ENCODE measurements around the gene WDHD1.
"Not testable (repeated sequence)": the region's sequence is repeated elsewhere in the genome, so short reads cannot be mapped to it uniquely, and the experiment has no call there.

The WDHD1 gene

DNA sequence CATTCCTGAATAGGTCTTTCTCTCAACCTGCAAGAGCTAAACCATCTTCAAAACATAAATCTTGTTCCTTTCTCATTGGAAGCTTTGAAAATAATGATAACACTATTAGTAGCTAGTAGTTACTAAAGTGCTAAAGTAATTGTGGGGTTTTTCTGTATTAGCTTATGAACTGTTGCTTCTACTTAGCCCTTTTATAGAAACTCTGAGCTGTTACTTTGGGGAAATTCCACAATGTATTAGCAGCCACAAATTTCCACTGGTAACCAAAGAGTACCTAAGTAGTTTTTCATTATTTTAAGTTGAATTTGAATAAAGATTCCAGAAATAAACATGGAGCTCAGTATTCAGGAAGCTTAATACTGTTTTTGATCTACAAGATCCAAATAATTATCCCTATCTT is 18.2 kb upstream of the WDHD1 start:
- no peak for DNase-seq

DNA sequence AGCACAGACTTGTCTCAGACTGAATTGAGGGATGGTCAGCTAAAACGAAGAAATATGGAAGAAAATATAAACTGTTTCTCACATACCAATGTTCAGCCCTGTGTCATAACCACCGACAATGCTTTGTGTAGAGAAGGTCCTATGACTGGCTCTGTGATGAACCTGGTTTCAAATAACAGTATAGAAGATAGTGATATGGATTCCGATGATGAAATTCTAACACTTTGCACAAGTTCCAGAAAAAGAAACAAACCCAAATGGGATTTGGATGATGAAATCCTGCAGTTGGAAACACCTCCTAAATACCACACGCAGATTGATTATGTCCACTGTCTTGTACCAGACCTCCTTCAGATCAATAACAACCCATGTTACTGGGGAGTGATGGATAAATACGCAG is 16.6 kb upstream of the WDHD1 start:
- DNase-seq, result no peak

DNA sequence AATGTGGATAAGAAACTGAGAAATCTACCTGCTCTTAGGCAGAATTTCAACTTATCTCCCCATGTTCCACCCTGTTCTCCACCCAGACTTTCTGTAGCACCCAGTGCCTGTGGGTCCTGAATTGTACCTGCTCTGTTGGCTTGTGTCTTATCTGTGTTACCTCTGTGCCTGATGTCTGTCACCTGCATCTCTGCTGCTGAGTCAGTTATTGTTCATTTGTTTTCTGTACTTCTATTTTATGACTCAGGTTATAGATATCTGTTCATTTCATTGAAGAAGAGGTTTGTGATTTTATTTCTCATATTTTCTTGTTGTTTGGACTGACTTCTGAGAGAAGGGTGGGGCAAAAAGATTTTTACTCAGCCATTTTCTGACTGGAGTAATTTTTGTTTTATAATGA is 11.8 kb upstream of the WDHD1 start:
- no peak for DNase-seq

DNA sequence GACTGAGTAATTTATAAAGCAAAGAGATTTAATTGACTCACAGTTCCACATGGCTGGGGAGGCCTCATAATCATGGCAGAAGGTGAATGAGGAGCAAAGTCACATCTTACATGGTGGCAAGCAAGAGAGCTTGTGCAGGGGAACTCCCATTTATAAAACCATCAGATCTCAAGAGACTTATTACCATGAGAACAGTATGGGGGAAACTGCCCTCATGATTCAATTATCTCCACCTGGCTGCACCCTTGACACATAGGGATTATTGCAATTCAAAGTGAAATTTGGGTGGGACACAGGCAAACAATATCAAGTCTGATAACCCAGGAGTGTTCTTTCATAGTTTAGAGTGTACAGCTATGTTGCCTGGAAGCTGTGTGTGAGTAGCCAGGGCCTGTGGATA is 11.1 kb upstream of the WDHD1 start:
- DNase-seq, result not testable (repeated sequence)

DNA sequence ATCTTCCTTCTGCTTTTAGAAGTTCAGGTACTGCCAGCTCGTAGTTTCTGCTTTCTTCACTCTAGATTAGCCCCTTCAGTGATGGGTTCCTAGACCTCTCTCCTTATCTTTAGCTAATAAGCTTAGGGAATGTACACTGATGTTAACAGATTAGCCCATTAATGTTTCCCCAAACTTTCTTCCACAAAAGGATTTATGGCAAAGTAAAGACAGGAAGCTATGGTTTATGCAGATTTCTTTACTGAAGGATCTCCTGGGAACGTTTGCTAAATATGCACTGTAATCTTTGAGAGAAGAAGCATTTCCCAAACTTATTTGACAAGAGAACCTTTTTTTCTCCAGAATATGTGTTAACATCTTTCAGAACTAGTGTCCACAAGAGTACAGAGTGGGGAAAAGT is 4.3 kb upstream of the WDHD1 start:
- DNase-seq, result no peak

DNA sequence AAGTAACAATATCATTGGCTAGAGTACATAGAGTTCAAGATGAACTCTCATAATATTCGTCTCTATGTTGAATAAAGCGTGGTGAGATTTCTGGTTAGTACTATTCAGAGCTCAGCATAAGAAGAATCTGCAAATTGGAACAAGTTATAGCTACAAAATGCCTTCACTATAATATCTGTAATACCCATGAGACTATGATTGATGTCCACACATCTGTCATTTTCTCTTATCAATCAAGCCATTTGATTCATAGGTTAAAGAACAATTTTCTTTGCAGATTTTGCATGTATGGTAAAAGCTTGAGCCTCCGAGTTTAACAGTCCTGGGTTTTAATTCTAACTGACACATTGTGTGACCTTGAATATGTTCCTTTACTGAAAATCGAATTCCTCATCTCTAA is 1.6 kb upstream of the WDHD1 start:
- DNase-seq, result no peak

DNA sequence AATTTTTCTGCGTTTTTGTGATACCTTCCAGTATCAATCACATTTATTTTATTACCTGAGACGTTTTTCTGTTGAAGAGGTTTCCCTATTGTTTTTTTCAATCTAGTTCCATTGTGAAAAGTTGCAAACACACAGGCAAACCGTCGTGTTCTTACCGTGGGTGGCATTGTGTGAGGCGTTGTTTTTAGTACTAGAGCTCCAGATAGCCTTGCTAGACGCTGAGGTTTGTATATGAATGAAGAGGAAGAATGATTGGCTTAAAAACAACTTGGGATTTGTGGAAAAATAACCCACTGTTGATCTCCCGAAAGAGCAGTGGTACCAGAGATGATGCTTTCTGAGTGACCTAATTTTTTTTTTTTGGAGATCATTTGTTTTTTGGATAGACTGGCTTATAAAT is 1.2 kb upstream of the WDHD1 start:
- no peak for DNase-seq

DNA sequence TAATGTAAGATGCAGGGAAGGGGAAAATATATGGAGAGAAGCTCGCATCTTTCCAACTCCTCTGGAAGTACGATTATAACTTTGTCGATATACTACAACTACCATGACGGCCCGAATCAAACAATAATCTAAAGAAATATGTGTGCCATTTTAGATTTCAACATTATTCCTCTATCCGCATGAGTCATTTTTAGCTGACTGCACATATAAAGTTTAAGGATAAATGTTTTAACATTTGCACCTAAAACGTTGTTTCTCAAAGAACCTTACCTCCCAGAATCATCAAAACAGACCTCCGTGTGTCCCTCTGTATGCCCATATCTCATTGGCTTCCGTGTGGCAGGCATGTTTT is 482 bp downstream of the WDHD1 start:
- DNase-seq, result no peak

DNA sequence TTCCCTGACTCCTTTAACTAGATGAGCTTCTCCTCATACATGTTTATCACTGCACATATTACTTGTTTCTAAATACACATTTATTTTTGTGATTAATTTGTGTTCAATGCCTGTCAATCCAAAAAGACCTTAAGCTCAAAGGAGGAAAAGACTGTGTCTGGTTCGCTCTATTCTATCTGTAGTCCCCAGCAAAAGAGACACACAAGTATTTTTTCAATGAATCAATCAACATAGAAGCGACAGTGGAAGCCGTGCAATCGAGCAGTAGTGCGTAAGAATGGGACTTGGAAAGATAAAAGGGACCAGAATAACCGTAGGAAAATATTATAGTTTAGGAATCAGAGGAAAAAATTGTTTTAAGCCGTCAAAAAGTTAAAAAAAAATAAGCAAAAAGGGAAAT is 951 bp downstream of the WDHD1 start:
- no peak for DNase-seq

DNA sequence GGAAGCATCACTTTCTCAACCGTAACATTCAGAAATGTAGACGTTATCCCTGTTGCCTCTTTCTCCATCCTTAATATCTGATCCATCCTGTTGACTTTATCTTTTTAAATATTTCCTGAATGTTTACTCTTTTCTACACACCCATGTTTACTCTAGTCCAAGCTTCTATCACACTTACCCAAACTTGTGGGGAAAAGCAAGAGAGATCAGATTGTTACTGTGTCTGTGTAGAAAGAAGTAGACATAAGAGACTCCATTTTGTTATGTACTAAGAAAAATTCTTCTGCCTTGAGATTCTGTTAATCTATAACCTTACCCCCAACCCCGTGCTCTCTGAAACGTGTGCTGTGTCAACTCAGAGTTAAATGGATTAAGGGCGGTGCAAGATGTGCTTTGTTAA is 2.5 kb downstream of the WDHD1 start:
- not testable (repeated sequence) for DNase-seq

DNA sequence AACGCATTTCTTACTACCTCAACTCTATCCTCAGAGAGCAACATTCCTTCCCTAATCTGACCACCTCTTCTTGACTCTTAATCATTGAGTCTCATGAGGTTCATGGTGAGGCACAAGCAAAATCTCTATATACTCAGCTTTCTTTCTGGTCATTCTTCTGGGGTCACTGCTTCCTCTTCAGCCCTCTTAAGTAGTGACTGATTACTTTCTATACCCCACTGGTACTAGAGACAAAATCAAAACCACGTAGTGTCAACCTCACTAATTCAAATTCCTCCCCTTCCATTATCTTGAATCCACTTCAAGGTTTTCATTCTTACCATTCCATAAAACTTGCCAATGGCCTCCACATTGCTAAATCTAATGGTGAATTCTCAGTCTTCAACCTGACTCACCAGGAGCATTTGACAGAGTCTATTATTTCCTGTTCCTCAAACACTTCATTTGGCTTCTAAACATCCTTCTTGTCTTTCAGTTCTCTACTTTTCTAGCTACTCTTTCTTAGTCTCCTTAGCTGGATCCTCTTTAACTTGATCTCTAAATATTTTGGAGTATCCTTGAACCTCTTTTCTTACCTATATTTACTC is 6.8 kb downstream of the WDHD1 start:
- no peak for DNase-seq

DNA sequence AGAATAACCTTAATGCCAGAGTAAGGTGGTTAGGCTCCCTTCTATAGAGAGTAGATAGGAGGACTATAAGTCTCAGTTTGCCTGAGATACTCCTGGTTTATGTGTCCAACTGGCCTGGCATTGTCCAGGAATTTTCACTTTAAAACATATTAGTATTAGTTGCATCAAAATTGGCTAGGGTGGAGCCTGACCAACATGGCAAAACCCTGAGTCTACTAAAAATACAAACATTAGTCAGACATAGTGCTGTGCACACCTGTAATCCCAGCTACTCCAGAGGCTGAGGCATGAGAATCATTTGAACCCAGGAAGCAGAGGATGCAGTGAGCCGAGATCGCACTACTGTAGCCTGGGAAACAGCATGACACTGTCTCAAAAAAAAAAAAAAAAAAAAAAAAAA is 11.9 kb downstream of the WDHD1 start:
- DNase-seq, result no peak

DNA sequence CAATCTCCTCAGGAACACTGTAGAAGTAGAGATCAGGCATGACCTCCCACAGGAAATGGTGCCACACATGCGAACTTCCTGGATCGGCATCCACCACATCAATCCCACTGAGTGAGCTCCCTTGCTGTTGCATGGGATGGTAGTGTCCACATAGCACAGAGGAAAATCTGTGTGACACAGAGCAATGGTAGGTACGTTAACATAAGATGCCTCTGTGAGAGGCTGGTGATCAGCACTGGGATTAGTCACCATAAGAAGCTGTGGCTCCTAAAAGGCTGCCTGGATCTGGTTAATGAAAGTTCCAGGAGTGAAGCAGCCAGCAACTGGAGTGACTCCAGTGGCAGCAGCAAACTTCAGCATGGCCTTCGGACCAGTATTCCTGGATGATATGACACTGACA is 21.8 kb downstream of the WDHD1 start:
- no peak for DNase-seq

DNA sequence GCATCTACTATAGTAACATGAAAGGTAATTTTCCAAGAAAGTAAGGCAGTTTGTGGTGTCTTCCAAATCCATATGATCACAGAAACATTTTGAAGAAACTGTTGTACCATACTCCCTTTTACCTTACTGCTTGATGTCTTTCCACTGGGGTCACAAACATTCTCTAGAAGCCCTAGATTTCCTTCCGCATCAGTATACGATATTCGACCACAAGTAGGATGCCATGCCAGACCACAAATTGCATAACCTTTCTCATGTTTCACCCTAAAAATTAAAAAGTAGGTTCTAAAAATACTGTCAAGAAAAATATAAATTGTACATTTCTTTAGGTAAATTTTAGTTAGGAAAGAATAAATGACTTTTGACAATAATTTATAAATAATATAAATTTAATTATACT is 26.5 kb downstream of the WDHD1 start:
- DNase-seq, result no peak

DNA sequence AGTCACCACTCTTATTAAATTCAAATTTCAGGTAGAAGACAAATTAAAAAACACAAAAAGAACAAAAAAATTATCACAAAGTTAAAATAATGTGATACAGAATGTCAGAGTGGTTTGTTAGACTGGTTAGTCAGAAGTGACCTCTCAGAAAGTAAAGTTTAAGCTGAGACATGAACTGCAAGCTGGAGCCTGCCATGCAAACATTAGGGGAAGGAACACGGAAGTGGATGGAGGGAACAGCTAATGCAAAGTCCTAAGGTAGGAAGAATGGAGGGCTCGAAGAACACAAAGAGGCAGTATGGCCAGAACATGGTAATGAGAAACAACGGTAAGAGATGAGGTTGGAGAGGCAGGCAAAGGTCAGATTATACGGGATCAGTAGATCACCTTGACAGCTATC is 41.7 kb downstream of the WDHD1 start:
- no peak for DNase-seq

DNA sequence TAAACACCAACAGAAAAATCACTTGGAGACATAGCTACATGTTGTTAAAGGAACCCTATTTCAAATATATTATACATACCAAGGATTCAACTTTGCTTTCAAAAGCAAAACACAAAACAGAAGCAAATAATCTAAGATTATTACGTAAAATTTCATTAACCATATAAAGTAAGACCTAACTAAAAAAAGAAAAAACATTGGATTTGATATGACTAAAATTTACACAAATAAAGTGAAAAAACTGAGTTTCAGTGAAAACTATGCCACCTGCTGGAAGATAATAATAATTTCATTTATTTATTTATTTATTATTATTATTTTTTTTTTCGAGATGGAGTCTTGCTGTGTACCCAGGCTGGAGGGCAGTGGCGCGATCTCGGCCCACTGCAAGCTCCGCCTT is 45.2 kb downstream of the WDHD1 start:
- no peak for DNase-seq

DNA sequence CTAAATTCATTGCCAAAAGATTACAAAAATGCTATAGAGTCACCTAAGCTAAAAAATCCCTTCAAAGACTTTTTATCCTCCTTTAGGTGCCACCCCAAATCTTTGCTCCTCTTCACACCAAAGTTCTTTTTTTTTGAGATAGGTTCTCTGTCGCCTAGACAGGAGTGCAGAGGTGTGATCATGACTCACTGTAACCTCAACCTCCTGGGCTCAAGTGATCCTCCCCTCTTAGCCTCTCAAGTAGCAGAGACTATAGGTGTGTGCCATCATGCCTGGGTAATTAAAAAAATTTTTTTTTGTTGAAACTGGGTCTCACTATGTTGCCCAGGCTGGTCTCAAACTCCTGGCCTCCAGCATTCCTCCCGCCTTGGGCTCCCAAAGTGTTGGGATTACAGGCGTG is 47.9 kb downstream of the WDHD1 start:
- no peak for DNase-seq

DNA sequence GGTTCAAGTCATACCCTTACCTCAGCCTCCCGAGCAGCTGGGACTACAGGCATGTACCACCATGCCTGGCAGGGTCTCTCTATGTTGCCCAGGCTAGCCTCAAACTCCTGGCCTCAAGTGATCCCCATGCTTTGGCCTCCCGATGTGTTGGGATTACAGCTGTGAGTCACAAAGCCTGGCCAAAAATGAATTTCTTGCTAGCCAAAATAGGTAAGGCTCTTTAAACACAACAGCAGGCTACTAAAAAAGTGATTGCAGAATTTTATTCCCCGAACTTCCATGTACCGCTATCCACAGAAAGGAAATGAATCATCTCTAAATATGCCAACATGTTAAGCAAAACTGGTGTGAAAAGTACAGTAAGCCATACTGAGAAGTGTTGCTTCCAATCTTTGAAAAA is 50.6 kb downstream of the WDHD1 start:
- no peak for DNase-seq

DNA sequence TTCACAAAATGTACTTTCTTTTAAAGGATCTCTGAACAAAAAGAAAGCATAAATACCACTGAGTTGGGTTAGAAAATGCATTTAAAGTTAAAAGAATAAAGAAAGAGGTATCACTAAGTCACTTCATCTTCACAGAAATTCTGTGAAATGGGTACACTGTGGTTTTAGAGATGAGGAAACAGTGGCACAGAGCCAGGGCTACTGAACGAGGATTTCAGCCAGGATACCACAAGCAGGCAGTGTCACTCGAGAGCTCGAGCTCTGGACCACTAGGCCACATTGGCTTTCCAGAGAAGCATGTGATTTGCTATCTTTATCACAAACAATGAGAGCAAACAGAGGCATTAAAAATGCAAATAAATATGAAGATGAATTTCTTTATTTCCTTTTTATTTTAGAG is 51.0 kb downstream of the WDHD1 start:
- no peak for DNase-seq

DNA sequence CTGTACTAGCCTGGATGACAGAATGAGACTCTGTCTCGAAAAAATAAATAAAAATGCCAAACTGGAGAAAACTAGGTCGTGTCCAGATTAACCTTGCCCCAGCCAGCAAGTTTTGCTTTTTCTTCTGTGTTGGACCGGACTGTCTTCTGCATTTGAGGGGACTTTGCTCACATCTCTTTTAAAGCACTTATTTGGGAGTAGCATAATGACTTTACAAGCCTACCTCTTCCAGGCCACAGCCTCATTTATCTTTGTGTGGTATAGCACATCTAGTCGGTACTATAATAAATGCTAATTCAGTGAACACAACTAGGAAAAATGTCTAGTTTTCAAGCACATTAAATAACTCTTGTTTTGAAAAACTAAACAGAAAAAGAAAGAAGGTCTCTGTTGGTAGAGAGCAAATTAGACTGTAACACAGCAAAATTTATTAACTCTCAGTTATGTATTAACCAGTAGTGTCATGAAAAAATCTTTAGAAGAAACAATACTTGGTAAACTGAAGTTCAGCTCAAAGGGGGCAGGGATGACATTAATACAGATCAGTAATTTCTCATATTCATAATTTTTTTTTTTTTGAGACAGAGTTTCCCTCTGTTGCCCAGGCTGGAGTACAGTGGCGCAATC is 52.0 kb downstream of the WDHD1 start:
- DNase-seq, result no peak

DNA sequence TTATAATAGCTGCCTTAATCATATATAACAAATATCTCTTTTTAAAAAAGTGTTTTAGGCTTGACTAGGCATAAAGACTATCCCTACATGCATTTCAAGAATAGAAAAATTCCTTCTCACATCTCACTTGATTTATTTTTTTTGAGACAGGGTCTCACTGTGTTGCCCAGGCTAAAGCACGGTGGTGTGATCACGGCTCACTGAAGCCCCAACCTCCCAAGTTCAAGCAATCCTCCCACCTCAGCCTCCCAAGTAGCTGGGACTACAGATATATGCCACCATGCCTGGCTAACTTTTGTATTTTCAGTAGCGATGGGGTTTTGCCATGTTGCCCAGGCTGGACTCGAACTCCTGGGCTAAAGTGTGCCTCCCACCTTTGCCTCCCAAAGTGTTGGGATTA is 59.4 kb downstream of the WDHD1 start:
- no peak for DNase-seq

DNA sequence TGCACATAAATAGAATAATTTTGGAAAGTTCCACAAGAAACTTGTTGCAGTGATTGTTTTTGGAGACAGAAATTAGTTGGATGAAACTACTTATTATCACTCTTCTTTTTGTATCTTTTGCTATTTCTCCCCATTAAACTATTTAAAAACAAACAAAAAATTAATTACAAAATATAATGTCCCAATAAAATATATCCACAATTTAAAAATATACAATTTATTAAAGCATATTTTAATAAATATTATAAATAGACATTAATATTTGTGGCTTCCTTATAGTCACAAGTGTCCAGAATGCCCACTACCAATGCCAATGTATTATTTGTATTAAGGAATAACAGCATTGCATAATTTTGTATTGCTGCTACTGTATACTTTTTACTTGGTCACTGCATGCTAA is 71.8 kb downstream of the WDHD1 start:
- DNase-seq, result no peak

DNA sequence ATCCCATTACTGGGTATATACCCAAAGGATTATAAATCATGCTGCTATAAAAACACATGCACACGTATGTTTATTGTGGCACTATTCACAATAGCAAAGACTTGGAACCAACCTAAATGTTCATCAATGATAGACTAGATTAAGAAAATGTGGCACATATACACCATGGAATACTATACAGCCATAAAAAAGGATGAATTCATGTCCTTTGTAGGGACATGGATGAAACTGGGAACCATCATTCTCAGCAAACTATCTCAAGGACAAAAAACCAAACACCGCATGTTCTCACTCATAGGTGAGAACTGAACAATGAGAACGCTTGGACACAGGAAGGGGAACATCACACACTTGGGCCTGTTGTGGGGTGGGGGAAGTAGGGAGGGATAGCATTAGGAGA is 73.3 kb downstream of the WDHD1 start:
- not testable (repeated sequence) for DNase-seq

DNA sequence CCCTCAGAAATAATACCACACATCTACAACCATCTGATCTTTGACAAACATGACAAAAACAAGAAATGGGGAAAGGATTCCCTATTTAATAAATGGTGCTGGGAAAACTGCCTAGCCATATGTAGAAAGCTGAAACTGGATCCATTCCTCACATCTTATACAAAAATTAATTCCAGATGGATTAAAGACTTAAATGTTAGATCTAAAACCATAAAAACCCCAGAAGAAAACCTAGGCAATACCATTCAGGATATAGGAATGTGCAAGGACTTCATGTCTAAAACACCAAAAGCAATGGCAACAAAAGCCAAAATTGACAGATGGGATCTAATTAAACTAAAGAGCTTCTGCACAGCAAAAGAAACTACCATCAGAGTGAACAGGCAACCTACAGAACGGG is 74.1 kb downstream of the WDHD1 start:
- not testable (repeated sequence) for DNase-seq

DNA sequence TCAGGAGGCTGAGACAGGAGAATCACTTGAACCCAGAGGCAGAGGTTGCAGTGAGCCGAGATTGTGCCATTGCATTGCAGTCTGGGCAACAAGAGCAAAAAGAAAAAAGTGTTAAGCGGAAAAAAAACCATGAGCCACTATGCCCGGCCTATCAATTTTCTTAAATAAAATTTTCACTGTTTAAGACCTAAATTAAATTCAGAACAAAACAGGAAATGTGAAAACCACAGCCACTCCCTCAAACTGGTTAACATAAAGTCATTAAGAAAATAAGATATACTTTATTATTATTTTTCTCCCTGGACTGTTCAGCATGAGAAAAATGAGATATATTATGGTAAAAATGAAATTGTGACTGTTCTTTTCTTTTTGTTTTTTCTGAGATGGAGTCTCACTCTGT is 79.7 kb downstream of the WDHD1 start:
- no peak for DNase-seq

DNA sequence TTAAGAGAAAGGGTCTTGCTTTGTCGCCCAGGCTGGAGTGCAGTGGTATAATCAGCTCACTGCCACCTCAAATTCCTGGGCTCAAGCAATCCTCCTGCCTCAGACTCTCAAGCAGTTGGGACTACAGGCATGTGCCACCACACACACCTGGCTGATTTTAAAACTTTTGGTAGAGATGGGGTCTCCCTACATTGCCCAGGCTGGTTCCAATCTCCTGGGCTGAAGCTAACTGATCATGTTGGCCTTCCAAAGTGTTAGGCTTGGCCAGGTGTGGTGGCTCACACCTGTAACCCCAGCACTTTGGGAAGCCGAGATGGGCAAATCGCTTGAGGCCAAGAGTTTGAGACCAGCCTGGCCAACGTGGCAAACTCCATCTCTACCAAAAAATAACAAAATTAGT is 80.4 kb downstream of the WDHD1 start:
- no peak for DNase-seq

Measured in NCI-H1436 (cell line).